Stimulated activated CD4-positive, alpha-beta T cell treated with anti-CD3 and anti-CD28 coated beads, Interleukin-2, amount 100 ng/mL, for 4 hours (primary cell): Measurements from ENCODE around the gene NKX2-3.

Source experiments
- DNase-seq: peaks from one replicate; pipeline ENCODE4 v3.0.0-alpha.2; 2020; ENCODE audit warnings: low read depth

NKX2-3 gene

GRCh38 chr10:99583687-99584086 is 50.9 kb downstream of the NKX2-3 start:
- DNase-seq, result no peak
